ENCODE results near the gene VEPH1.

DNA sequence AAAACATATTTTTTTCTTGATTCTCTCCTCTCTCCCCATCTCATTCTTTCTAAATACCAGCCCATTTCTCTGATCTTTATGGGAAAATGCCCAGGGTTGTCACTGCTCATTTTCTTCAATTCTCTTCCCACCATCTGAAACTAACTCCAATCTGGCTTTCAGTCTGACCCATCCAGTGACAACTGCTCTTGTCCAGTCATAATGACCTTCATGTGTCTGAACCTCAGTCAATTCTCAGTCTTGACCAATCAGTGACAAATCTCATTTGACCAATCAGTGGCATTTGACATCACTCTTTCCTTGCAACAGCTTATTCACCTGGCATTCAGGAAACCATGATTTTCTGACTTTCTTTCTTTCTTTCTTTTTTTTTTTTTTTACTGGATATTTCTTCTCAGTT, 15.1 kb downstream of the VEPH1 start:
- TF ChIP-seq POLR2A (IDR thresholded peaks at IDR 0.05) (no peak), CTCF (IDR thresholded peaks at IDR 0.05) (no peak)
